ENCODE measurements around the gene FANCI. TPM values are rescaled to one million over a fixed set of nuclear protein-coding genes. Genes with fewer than 3 reads are reported as not detected.

Gene FANCI
- total and polyA plus RNA-seq, 7 donors: 2.0 to 16.0 (median 2.8) TPM

GRCh38 chr15:89307791-89308190 lies 64.0 kb downstream of the FANCI start:
- 93% methylated on average over 2 of the region's 2 CpGs for WGBS, 2 donors
- Histone ChIP-seq H3K27me3 (no peaks in the 10 kb centered on the region), H3K27ac (no peak overlapping the region), H3K9me3 (no peaks in the 10 kb centered on the region), H3K4me1 (peaks cover 0 to 6% (median 0%) of the 10 kb centered on the region in 4 donors), H3K4me3 (no peak overlapping the region), H3K36me3 (no peaks in the 10 kb centered on the region)
- intact Hi-C loops (cut with DNase I): no loop called here
- DNase-seq: no peak
- TF ChIP-seq, protein P1, sequence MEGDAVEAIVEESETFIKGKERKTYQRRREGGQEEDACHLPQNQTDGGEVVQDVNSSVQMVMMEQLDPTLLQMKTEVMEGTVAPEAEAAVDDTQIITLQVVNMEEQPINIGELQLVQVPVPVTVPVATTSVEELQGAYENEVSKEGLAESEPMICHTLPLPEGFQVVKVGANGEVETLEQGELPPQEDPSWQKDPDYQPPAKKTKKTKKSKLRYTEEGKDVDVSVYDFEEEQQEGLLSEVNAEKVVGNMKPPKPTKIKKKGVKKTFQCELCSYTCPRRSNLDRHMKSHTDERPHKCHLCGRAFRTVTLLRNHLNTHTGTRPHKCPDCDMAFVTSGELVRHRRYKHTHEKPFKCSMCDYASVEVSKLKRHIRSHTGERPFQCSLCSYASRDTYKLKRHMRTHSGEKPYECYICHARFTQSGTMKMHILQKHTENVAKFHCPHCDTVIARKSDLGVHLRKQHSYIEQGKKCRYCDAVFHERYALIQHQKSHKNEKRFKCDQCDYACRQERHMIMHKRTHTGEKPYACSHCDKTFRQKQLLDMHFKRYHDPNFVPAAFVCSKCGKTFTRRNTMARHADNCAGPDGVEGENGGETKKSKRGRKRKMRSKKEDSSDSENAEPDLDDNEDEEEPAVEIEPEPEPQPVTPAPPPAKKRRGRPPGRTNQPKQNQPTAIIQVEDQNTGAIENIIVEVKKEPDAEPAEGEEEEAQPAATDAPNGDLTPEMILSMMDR (IDR thresholded peaks at IDR 0.05): no peak
- TF ChIP-seq POLR2AphosphoS5 (IDR thresholded peaks at IDR 0.05): no peak

GRCh38 chr15:89308236-89308635 lies 64.5 kb downstream of the FANCI start:
- TF ChIP-seq POLR2A (IDR thresholded peaks at IDR 0.05) (no peak), POLR2AphosphoS5 (IDR thresholded peaks at IDR 0.05) (no peak), EP300 (IDR thresholded peaks at IDR 0.05) (no peak)
- TF ChIP-seq, protein P1 (IDR thresholded peaks at IDR 0.05): no peak
- DNase-seq: no peak
- intact Hi-C loops (cut with DNase I): no loop called here
- no peaks in the 10 kb centered on the region for H3K27me3 ChIP-seq
- no peaks in the 10 kb centered on the region for H3K36me3 ChIP-seq
- WGBS, 2 donors: 62% methylated on average over 3 of the region's 3 CpGs
- H3K27ac ChIP-seq: no peak overlapping the region
- H3K4me3 ChIP-seq: no peak overlapping the region
- peaks cover 0 to 6% (median 0%) of the 10 kb centered on the region in 4 donors for H3K4me1 ChIP-seq
- H3K9me3 ChIP-seq: no peaks in the 10 kb centered on the region

GRCh38 chr15:89309993-89310392 lies 66.2 kb downstream of the FANCI start:
- peak in 1 of 4 donors; percentile 4 for TF ChIP-seq POLR2AphosphoS5 (IDR thresholded peaks at IDR 0.05)
- TF ChIP-seq, protein P1 (IDR thresholded peaks at IDR 0.05): no peak
- DNase-seq: no peak
- Histone ChIP-seq H3K4me1 (peaks cover 0 to 6% (median 0%) of the 10 kb centered on the region in 4 donors), H3K27ac (no peak overlapping the region), H3K27me3 (no peaks in the 10 kb centered on the region), H3K4me3 (no peak overlapping the region), H3K36me3 (peaks cover 0 to 3% (median under 1%) of the 10 kb centered on the region in 4 donors), H3K9me3 (no peaks in the 10 kb centered on the region)
- intact Hi-C loops (cut with DNase I): no loop called here
- WGBS, 2 donors: 27 to 70% methylated on average over 2 of the region's 2 CpGs

DNA sequence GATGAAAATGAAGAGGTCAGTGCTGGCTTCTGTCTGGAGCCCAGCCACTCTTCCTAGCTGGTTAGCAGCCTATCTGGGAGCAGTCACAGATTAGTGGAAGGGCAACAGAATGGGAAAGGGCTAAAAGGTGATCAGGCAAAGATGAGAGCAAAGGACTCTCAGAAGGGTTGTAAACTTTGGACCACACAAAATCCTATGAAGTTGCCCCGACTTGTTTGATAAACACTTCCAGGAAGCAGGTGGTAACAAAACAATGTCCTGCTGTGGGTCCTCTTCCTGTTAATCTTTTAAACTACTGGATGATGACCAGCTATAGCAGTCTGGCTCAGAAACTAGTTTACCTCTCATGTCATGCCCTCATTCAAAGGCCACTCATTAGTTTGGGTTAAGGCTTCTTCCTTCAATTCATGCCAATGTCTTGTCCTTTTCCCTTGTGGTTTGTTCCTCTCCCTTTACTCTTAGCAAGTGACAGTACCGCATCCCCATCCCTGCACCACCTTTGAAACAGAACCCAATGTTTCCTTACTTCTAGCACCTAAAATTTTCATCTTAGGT lies 71.7 kb downstream of the FANCI start:
- Histone ChIP-seq H3K9me3 (no peaks in the 10 kb centered on the region), H3K27me3 (no peaks in the 10 kb centered on the region), H3K36me3 (peaks cover 23 to 58% (median 42%) of the 10 kb centered on the region in 4 donors), H3K4me3 (no peak overlapping the region), H3K4me1 (peaks cover 0 to 6% (median 0%) of the 10 kb centered on the region in 4 donors), H3K27ac (no peak overlapping the region)
- 52 to 64% methylated on average over 2 of the region's 2 CpGs for WGBS, 2 donors
- TF ChIP-seq, protein P1 (IDR thresholded peaks at IDR 0.05): no peak
- no peak for DNase-seq
- intact Hi-C loops (cut with DNase I): no loop called here

- Histone ChIP-seq H3K4me3 (no peak overlapping the region), H3K27ac (no peak overlapping the region), H3K4me1 (peaks cover 0 to 1% (median 0%) of the 10 kb centered on the region in 4 donors), H3K9me3 (no peaks in the 10 kb centered on the region), H3K36me3 (peaks cover 34 to 68% (median 53%) of the 10 kb centered on the region in 4 donors), H3K27me3 (no peaks in the 10 kb centered on the region)
- no peak for DNase-seq
- intact Hi-C loops (cut with DNase I): no loop called here
- 88 to 93% methylated on average over 5 of the region's 5 CpGs for WGBS, 2 donors
- no peak for TF ChIP-seq EP300 (IDR thresholded peaks at IDR 0.05)
- TF ChIP-seq, protein P1 (IDR thresholded peaks at IDR 0.05): no peak
Measured at GRCh38 chr15:89316504-89316903, 72.7 kb downstream of the FANCI start.

Data from sigmoid colon (tissue), 7 donors.